Gastrocnemius medialis (tissue), 4 donors: ENCODE results near the gene NF2.

Experiments used
- CTCF ChIP-seq, 5 experiments: fragments of 450-650 bp in 3 of 5; fragments of 200-600 bp in 2 of 5; sonication (generic) in 2 of 5; IDR thresholded peaks in 4 of 5; conservative IDR thresholded peaks in 1 of 5; 1 replicate in 4 of 5; 2 replicates in 1 of 5; pipeline ENCODE4 v1.5.1; 2016 to 2019; ENCODE audit warnings: antibody characterized with exemption in 5 of 5, mild to moderate bottlenecking in 3 of 5, moderate library complexity in 3 of 5
- POLR2A ChIP-seq, 2 donors: fragments of 450-650 bp; IDR thresholded peaks; one replicate each; pipeline ENCODE4 v1.6.1; 2017; ENCODE audit warnings: antibody characterized with exemption in 2 of 2, mild to moderate bottlenecking in 2 of 2, moderate library complexity in 2 of 2

- TF ChIP-seq CTCF (IDR thresholded peaks at IDR 0.05 in 4 of 5, conservative IDR thresholded peaks at IDR 0.05 in 1 of 5) (no peak), POLR2A (IDR thresholded peaks at IDR 0.05) (no peak)
Observed at GRCh38 chr22:29713156-29713727, 109.8 kb downstream of the NF2 start.
